Measurements from ENCODE around the gene DCBLD1. TPM values are rescaled to one million over a fixed set of nuclear protein-coding genes. Genes with fewer than 3 reads are reported as not detected.

DCBLD1 gene
- total and polyA plus RNA-seq, 2 of the 13 experiments (the other 11 are each of a cell fraction or from before 2014, with no cell fraction given), result 23.2 to 41.5 TPM

GRCh38 chr6:117491916-117492315 is 9.4 kb downstream of the DCBLD1 start:
- TF ChIP-seq, protein P1, sequence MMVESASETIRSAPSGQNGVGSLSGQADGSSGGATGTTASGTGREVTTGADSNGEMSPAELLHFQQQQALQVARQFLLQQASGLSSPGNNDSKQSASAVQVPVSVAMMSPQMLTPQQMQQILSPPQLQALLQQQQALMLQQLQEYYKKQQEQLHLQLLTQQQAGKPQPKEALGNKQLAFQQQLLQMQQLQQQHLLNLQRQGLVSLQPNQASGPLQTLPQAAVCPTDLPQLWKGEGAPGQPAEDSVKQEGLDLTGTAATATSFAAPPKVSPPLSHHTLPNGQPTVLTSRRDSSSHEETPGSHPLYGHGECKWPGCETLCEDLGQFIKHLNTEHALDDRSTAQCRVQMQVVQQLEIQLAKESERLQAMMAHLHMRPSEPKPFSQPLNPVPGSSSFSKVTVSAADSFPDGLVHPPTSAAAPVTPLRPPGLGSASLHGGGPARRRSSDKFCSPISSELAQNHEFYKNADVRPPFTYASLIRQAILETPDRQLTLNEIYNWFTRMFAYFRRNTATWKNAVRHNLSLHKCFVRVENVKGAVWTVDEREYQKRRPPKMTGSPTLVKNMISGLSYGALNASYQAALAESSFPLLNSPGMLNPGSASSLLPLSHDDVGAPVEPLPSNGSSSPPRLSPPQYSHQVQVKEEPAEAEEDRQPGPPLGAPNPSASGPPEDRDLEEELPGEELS (CRISPR knock-in tag; IDR thresholded peaks at IDR 0.05), result no peak
- TF ChIP-seq ZNF674 (CRISPR knock-in tag; IDR thresholded peaks at IDR 0.05; ENCODE audit: low read depth) (no peak), TIGD3 (CRISPR knock-in tag; IDR thresholded peaks at IDR 0.05; ENCODE audit: borderline replicate concordance) (no peak), DPF2 (CRISPR knock-in tag; IDR thresholded peaks at IDR 0.05; ENCODE audit: borderline replicate concordance, low read depth) (no peak), ZKSCAN5 (CRISPR knock-in tag; IDR thresholded peaks at IDR 0.05) (no peak), PPARG (CRISPR knock-in tag; conservative IDR thresholded peaks at IDR 0.05) (no peak), FOXC1 (CRISPR knock-in tag; IDR thresholded peaks at IDR 0.05; ENCODE audit: borderline replicate concordance) (no peak), ZNF441 (CRISPR knock-in tag; IDR thresholded peaks at IDR 0.05; ENCODE audit: borderline replicate concordance) (no peak), CHD2 (IDR thresholded peaks at IDR 0.05; ENCODE audit: low read depth, low read length) (no peak)
- TF ChIP-seq, protein P2, sequence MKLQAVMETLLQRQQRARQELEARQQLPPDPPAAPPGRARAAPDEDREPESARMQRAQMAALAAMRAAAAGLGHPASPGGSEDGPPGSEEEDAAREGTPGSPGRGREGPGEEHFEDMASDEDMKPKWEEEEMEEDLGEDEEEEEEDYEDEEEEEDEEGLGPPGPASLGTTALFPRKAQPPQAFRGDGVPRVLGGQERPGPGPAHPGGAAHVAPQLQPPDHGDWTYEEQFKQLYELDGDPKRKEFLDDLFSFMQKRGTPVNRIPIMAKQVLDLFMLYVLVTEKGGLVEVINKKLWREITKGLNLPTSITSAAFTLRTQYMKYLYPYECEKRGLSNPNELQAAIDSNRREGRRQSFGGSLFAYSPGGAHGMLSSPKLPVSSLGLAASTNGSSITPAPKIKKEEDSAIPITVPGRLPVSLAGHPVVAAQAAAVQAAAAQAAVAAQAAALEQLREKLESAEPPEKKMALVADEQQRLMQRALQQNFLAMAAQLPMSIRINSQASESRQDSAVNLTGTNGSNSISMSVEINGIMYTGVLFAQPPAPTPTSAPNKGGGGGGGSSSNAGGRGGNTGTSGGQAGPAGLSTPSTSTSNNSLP (IDR thresholded peaks at IDR 0.05; ENCODE audit: low read depth, low read length), result no peak
- TF ChIP-seq, protein P3, sequence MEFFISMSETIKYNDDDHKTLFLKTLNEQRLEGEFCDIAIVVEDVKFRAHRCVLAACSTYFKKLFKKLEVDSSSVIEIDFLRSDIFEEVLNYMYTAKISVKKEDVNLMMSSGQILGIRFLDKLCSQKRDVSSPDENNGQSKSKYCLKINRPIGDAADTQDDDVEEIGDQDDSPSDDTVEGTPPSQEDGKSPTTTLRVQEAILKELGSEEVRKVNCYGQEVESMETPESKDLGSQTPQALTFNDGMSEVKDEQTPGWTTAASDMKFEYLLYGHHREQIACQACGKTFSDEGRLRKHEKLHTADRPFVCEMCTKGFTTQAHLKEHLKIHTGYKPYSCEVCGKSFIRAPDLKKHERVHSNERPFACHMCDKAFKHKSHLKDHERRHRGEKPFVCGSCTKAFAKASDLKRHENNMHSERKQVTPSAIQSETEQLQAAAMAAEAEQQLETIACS (CRISPR knock-in tag; IDR thresholded peaks at IDR 0.05), result no peak
- CTCF ChIA-PET (ENCODE audit: low intra/inter-chr PET ratio, low total read pairs), result no interaction called here
- intact Hi-C loops (cut with micrococcal nuclease; ENCODE audit: unreplicated experiment), result no loop called here
- no peak overlapping the region for H3K27ac ChIP-seq (ENCODE audit: extremely low read length, insufficient read depth, low read length)
- POLR2A ChIA-PET, result interaction anchor here (1.1 to 2.3 kb wide), 2 partner anchors 9 kb away, joined by 5 to 6 read pairs; partner anchors contain the start of gene DCBLD1
- H4K20me1 ChIP-seq (ENCODE audit: insufficient read depth, low read length), result no peaks in the 10 kb centered on the region
- H2AFZ ChIP-seq (ENCODE audit: low read length), result no peak overlapping the region
- H3K27me3 ChIP-seq (ENCODE audit: control insufficient read depth in 1 of 2, insufficient read depth in 2 of 2, low read length in 2 of 2), result no peaks in the 10 kb centered on the region
- in situ Hi-C loops (cut with HindIII; ENCODE audit: extremely low pct_ligation_motif_present, low pct_unique_long_range_greater_than_20kb), result no loop called here
- no peaks in the 10 kb centered on the region for H3K9me3 ChIP-seq (ENCODE audit: low read length)
- H3K79me2 ChIP-seq (ENCODE audit: insufficient read depth, low read length), result peaks cover 96% of the 10 kb centered on the region
- no peak overlapping the region for H3K4me3 ChIP-seq (replicated peaks in 1 of 3; ENCODE audit: insufficient read depth in 1 of 3, low read depth in 2 of 3, low read length in 3 of 3)
- BruUV-seq (replicated peaks), result no TSS peak
- H3K9ac ChIP-seq (ENCODE audit: insufficient read depth, low read depth, low read length), result no peak overlapping the region
- no peak for FAIRE-seq
- no peak for ATAC-seq
- H3K4me2 ChIP-seq (ENCODE audit: low read depth, low read length), result no peak overlapping the region
- peaks cover 1 to 12% of the 10 kb centered on the region in 2 experiments; a peak in 3 of 5 replicates for H3K36me3 ChIP-seq (replicated peaks in 1 of 2; ENCODE audit: control insufficient read depth in 1 of 2, insufficient read depth in 2 of 2, low read length in 2 of 2)
- peaks cover 30% of the 10 kb centered on the region for H3K4me1 ChIP-seq (ENCODE audit: insufficient read depth, low read length)
- 91% methylated on average over 5 of the region's 5 CpGs for WGBS (ENCODE audit: low lambda C conversion rate)
- no peak for DNase-seq (ENCODE audit: low spot score)
